ENCODE data around the gene TYMP.
A peak's percentile ranks its signal among the peaks of the same experiment; 100 is the strongest.
"Not testable (repeated sequence)": the region's sequence is repeated elsewhere in the genome, so short reads cannot be mapped to it uniquely, and the experiment has no call there.

TYMP gene

DNA sequence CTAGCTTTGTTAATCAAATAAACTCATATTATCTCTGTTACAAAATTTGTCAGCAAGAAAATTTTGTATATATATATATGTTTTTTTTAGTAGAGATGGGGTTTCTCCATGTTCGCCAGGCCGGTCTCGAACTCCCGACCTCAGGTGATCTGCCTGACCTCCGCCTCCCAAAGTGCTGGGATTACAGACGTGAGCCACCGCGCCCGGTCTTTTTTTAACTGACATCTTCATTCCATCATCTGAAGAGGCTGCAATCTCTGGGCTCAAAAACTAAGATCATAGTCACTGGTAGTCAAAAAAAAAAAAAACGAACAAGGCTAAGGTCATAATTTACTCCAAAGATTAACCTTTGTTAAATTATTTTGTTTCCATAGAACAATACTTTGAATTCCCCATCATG is 10.6 kb upstream of the TYMP start:
- no peak for DNase-seq

DNA sequence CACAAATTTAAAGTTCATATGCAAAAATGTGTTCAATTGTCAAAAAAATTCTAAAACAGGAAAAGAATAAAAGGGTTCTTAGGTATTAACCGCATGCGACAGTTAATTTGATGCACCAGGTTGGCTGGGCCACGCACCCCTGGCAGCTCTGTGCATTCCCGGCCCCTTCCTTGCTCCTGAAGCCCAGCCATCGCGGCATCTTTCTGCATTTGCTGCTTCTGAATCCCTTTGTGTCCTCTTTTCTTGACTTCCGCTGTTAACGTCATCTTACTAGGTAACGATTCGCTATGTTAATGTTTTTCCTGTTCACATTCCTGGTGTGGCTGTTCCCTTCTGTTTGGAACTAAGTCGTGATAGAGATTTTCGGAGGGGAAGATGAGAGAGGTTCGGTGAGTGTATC is 8.0 kb upstream of the TYMP start:
- no peak for DNase-seq

DNA sequence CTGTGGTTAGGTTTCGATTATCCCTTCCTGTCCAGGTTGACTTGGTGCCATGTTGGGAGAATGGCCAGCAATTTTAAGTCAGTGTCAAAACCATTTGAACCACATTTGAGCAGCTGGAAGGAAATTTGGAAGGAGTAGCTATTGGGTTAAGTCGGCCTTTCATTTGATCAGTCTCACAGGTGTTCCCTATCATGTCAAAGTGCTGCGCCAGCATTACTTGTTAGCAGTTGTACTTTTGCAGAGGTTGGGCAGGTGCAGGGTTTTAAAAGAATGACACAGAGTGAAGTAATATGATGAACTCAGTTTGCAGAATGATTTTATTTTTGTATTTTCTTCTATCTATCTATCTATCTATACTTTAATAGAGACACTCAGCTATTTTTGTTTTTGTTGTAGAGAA is 6.4 kb upstream of the TYMP start:
- no peak for DNase-seq

DNA sequence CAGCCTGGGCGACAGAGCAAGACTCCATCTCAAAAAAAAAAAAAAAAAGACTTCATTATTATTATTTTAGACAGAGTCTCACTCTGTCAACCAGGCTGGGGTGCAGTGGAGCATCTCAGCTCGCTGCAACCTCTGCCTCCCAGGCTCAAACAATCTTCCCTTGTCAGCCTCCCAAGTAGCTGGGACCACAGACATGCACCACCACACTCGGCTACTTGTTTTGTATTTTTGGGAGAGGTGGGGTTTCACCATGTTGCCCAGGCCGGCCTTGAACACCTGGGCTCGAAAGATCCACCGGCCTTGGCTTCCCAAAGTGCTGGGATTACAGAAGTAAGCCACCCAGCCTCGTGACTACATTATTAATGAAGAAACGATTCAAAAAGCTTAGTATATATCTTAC is 5.3 kb upstream of the TYMP start:
- no peak for DNase-seq

DNA sequence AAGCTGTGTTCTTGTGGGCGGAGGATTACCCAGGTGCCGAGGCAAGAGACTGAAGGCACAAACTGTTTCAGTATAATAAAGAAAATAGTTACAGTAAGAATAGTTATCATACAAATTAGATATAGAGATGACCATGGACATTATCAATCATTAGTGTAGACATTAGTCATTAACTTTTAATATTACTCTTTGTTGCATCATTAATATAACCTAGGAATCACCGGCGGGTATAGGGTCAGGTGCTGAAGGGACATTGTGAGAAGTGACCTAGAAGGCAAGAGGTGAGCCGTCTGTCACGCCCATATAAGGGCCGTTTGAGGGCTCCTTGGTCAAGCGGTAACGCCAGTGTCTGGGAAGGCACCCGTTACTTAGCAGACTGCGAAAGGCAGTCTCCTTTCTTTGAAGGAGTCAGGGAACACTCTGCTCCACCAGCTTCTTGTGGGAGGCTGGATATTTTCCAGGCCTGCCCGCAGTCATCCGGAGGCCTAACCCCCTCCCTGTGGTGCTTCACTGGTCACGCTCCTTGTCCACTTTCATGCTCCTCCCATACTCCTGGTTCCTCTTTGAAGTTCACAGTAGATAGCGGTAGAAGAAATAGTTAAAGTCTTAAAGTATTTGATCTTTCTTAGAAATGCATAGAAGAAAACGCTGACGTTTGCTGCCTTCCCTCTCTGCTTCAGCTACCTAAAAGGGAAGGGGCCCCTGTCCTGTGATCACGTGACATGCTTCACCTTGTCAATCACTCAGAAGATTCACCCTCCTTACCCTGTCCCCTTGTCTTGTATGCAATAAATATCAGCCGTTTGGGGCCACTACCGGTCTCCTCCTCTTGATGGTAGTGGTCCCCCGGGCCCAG is 4.3 kb upstream of the TYMP start:
- DNase-seq = not testable (repeated sequence)

DNA sequence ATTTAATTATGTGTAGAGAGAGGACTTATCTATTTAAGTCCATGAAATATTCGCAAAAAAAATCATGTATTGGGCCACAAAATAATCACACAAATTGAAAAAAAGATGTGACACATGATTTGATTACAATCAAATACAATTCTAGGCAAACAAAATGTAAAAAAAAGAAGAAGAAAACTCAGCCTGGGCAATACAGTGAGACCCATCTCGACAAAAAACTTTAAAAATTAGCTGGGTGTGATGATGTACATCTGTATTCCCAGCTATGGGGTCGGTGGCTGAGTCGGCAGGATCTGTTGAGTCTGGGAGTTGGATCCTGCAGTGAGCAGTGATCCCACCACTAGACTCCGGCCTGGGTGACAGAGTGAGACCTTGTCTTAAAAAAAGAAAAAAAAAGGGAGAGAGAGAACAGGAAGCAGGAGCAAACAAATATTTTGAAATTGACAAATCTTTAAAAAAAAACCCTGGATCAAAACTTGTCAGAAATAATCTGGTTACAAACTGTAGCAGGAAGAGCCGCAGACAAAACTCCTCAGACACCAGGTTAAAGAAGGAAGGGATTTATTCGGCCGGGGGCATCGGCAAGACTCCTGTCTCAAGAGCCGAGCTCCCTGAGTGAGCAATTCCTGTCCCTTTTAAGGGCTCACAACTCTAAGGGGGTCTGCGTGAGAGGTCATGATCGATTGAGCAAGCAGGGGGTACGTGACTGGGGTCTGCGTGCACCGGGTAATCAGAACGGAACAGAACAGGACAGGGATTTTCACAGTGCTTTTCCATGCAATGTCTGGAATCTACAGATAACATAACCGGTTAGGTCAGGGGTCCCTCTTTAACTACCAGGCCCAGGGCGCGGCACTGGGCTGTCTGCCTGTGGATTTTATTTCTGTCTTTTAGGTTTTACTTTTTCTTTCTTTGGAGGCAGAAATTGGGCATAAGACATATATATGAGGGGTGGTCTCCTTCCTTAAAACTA is 3.3 kb upstream of the TYMP start:
- no peak for DNase-seq

DNA sequence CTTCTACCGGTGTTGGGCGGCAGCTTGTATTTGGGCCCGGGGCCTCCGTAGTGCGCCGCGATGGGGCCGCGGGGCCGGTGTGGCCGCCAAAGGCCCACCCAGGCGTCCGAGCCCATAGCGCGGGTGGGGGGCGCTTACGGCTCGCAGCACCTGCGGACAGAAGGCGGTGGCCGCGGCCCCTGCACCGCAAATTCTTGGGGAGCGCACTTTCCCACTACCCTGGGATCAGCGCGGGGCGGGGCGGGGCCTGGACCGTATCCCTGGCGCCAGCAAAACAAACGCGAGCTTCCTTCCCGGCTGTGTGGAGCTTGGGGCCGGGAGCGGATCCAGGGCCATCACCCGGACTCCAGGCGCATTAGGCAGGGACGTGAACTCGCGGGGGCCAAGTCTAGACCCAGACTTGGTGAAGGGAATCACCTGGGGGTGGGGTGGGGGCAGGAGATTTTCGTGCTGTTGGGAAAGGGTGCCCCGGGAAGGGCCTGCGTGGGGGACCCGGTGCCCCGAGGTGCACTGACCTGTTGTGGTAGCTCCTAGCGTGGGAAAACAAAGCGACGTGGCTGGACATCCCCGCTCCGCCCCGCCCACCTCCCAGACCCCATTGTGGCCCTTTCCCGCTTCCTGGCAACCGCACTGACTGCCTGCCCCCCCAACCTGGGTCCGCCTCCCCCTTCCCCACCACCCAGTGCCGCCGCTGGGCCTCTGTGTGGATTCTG is 2.3 kb upstream of the TYMP start:
- DNase-seq = peak in 1 of 51 donors; percentile 39

DNA sequence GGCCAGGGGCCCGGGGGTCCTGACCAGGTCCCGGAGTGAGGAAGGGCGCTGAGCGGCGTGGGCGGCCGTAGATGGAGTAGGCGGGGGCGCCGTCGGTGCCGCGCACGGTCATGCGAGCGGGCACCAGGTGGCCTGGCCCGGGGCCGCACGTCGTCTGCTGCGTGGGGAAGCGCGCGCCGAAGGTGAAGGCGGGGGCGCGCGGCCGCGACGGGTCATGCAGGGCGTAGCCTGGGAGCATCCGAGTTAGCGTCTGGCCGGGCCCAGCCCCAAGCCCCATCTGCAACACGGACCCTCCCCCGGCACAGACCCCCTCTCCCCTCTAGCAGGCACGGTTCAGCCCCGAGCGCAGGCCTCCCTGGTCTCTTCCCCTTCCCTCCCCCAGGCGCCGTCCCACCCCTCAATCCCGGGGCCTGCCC is 1.7 kb upstream of the TYMP start:
- DNase-seq = no peak

DNA sequence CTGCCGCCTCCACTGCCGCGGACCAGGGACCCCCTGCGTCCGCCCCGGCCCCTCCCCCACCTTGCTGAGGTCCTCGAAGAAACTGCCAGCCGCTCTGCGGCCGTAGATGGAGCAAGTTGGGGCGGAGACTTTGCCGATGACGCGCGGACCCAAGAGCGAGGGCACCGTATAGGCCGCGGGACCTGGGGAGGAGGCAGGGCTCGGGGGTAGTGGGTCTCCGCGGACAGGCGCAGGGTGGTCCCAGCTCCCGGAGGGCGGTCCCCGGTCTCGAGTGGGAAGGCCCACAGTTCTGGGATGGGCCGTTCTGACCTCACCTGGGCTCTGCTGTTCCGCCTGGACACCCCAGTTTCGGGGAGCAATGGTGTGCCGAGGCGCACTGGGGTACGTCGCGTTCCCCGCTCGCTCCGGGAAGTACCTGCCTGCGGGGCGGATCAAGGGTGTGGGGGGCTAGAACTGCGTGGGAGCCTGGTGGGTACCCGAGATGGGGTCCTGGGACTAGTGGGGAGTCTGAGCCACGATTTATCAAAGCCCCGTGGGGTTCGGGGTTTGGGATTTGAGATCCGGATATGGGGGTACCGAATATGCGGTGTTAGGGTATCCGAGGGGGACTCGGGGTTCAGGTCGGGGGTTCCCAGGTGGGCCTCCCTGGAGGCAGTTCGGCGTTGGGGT is 1.2 kb upstream of the TYMP start:
- DNase-seq = peak in 3 of 51 donors; percentile 26 to 36 (median 26)

DNA sequence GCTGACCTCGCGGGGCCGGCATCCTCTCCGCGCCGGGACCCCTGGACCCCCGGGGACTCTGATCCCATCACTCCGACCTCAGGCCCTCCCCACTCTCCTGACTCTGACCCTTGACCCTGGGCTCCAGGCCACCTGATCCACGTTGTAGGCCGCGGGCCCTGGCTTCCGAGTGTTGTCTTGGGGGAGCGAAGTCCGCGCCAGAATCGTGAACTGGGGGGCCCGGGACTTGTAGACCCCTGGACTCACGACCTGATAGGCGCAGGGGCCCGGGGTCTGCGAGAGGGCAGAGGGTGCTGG is 716 bp upstream of the TYMP start:
- no peak for DNase-seq

DNA sequence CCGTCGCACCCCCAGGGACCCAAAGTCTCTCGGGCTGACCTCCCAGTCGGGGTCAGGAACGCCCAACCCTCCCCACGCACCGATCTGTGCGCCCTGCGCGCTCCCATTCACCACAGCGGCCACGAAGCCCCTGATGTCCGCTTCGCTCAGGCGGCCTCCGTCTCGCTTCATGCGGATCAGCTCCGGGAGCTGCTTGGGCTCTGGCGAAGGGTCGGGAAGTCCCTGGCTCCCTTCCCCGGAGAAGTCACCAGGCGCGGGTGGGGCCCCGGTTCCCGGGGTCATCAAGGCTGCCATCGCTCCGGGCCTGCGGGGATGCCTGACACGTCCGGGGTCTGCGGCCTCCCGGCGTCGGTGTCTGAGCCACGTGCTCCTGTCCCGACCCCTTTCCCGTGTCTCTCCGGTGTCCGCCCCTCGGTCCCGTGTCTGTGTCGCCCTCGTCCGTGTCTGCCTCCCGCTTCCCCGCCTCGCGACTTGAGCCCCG is 356 bp downstream of the TYMP start:
- DNase-seq = no peak

DNA sequence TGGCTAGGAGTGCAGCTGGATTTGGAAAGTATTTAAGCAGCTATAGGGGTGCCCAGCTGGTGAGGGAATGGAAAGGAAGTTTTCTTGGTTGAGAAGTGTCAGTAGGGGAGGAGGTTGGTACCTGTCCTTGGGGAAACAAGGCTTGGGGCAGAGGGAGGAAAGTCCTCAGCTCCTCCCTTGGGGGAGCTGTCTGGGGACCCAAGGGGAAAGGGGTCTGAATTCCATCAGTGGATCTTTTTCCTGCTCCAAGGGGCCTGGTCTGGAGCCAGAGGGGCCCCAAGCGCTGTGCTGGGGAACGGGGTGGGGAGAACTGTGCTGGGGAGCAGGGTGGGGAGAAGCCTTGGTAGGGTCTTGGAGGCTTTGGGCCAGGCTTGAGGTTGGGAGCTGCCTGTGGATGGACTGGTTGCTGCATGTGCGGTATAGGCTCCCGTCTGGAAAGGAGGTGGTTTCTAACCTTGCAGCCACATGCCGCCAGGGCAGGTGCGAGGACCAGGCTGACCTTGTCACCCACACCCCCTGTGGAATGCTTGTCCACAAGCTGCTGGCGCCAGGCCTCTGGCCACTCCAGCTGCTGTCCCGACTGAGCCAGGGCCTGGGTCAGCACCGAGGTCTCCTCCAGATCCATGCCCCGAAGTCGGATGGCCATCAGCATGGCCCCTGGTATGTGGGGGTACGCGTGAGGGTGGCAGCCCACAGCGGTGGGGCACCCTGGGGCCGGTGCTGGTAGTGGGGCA is 963 bp downstream of the TYMP start:
- no peak for DNase-seq

DNA sequence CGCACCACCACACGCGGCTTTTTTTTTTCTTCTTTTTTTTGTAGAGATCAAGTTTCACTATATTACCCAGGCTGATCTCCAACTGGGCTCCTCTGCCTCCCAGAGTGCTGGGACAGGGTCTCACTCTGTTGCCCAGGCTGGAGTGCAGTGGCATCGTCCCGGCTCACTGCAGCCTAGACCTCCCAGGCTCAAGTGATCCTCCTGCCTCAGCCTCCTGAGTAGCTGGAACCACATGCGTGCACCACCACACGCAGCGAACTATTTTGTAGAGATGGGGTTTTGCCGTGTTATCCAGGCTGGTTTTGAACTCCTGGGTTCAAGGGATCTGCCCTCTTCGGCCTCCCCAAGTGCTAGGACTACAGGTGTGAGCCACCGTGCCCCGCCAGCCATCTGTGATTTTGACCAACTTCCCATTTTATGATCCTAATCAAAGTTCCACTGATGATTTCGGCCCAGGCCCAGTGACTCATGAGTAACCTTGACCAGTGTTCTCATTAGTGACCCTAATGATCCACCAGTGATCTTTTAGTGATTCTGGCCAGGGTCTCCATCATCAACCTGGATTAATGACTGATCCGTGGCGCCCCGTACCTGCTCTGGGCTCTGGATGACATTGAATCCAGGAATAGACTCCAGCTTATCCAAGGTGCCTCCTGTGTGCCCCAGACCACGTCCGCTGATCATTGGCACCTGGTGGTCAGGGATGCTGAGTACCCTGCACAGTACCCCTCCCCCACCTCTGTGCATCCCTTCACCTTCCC is 1.7 kb downstream of the TYMP start:
- DNase-seq = no peak

DNA sequence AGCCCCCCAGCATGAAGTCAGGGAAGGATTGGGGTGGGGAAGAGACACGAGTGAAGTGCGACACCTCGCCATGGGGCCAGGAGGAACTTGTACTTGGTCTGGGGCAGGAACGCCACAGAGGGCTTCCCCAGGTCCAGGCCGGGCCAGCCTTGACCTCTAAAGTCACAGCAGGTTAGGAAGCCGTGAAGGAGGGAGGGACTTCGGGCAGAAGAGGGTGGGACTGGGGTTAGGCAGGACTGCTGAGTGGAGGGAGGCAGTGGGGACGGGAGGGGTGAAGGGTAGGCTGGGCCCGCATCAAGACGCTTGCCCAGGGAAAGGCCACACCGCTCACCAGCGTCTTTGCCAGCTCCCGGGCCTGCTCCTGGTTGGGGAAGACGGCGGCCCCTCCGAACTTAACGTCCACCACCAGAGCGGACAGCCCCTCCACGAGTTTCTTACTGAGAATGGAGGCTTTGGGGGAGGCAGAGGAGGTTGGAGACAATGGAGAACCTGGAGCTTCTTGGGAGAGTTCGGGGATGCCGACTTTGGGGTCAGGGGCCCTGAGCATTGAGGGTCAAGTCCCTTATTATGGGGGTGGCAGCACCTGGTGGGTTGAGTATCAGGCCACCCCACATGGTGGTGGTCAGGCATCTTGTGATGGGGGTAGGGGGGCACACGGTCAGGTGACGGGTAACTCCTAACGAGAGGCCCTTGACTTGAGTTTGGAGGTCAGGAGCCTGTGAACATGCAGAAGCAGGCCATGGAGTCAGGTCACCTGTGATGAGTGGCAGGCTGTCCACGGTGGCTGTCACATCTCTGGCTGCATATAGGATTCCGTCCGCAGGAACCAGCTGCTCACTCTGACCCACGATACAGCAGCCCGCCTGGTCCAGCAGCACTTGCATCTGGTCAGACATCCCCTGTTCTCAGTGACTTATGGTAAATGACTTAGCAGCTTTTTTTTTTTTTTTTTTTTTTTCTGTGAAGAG is 2.7 kb downstream of the TYMP start:
- DNase-seq = peak in 4 of 51 donors; percentile 24 to 39 (median 30)

DNA sequence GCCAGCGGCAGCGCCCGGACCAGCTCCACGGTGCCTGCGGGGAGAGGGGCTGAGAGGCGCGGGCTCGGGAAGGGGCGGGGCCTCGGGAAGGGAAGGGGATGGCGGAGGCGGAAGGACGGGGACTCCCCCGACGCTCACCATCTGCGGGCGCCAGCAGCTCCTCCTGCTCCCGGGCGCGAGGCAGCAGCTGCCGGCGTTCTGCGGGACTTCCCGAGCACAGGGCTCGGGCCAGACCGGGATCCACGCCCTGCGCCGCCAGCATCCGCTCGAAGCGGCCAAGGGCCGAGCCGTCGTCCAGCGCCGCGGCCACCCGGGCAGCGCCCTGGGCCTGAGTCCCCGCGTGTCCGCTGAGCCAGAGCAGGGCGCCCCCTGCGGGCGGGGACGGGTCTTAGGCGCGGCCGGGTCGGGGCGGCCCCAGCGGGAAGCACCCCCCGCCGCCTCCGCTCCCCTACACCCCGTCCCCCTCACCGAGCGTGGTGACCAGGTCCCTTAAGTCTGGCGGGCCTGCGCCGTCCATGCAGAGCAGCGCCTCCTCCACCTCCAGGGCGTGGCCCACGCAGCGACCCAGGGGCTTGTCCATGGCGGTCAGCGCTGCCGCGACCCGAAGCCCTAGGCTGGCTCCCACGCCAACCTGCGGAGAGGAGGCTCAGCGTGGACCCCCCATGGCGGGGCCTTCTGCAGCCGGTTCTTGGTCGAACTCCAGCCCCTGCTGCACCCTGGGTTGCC is 3.5 kb downstream of the TYMP start:
- peak in 30 of 51 donors; percentile 36 to 85 (median 68) for DNase-seq

DNA sequence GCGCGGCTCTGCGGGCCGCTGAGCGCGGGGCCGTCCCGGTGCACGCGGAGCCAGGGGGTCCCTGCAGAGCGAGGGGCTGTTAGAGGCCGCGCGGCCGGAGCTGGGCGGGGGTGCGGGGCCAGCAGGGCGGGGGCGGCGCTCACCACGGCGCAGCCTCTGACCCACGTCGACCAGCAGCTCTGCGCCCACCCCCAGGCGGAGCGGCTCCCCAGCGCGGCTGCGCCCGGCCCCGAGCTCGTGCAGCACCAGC is 4.0 kb downstream of the TYMP start:
- peak in 18 of 51 donors; percentile 50 to 86 (median 71) for DNase-seq

DNA sequence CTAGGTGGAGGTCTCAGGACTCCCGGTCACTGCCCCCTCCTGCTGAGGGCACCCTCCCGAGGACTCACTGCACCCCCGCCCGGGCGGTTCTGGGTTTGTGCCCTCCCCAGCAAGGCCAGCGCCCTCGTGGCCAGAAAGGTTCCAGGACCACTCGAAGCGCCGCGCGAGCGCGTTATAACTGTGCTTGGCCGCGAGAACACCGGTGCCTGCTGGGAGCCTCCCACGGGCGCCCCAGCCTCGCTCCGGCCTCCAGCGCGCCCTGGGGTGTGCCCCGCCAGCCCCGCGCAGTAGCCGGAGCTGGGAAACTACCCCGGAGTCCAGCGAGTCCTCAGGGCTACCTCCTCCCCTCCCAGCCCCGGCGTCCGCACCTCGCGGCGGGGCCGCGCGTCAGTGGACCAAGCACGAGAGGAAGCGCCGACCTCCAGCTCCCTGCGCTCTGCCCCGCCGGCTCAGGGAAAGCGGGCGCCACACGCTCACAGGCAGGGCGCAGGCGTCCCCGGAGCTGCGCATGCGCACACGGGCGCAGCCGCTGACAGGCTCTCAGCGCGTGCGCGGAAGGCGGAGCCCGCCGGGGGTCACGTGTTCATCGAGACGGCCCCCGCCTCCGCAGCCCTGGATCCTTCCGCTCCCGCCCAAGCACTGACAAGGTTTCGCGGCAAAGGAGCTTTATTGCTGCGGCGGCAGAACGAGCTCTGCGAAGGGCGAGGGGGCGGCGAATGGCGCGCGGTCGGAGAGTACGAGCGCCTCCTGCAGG is 4.5 kb downstream of the TYMP start, which contains the start of gene SCO2:
Gene SCO2, minus strand, starts transcription at position 495 of the 754 bp plus-strand sequence. CDS start 1,187 bp downstream, outside the sequence.
- peak; percentile 52 to 95 (median 87) for DNase-seq

All from hypothalamus (tissue), 51 donors.